ENCODE results near the gene ENTPD7. TPM values are rescaled to one million over a fixed set of nuclear protein-coding genes. Genes with fewer than 3 reads are reported as not detected.
"Not testable (repeated sequence)": the region's sequence is repeated elsewhere in the genome, so short reads cannot be mapped to it uniquely, and the experiment has no call there.

Gene ENTPD7
- total RNA-seq, 2 experiments from 2014 or later: 1.2 to 1.4 TPM

DNA sequence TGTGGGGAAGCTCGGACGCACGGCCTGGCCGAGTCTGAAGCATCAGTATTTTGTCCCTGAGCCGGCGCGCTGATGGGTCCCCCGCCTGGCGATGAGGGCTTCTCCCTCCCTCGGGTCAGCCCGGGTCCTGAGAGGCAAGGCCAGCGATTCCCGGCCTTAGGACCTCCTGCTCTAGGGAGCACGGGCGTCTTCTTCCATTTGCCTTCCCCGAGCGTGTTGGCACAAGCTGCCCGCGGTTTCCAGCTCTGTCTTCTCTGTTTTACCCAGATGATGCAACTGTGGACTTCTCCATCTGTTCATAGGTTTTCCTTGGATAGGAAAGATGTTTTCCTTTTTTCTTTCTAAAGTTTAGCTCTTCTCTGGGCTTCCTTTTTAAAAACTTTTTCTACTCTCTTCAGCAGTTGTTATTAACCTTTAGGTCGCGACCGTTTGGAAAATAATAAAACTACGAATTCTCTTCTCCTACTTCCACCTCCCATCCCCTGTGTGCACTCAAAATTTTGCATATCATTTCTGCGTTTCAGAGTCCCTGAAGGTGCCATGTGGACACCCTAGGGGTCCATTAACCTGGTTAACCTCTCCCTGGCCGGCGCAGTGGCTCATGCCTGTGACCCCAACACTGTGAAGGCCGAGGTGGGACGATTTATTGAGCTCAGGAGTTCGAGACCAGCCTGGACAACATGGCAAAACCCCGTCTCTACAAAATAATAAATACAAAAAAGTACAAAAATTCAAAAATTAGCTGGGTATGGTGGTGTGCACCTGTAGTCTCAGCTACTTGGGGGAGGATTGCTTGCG is 37.7 kb upstream of the ENTPD7 start:
- H3K27me3 Mint-ChIP-seq (ENCODE audit: low read depth): no peaks in the 10 kb centered on the region
- peak overlapping the region; percentile 84 for H3K4me3 Mint-ChIP-seq
- H3K36me3 Mint-ChIP-seq (ENCODE audit: low read depth): peaks cover 11% of the 10 kb centered on the region
- H3K27ac Mint-ChIP-seq: peak overlapping the region; percentile 93
- DNase-seq: no peak
- CTCF ChIA-PET: interaction anchor here (0.6 to 3.1 kb wide), 5 partner anchors 9 to 105 kb away, joined by 4 to 26 read pairs (median 4); partner anchors contain the start of gene ENTPD7
- intact Hi-C loops (cut with micrococcal nuclease): loop anchor here (1.0 to 5.0 kb wide), 7 partner anchors 386 to 1979 kb away; partner anchors contain the start of genes CHUK, DNMBP, ERLIN1 and PI4K2A
- H3K9me3 Mint-ChIP-seq: no peaks in the 10 kb centered on the region
- H3K4me1 Mint-ChIP-seq (ENCODE audit: low read depth): peaks cover 34% of the 10 kb centered on the region

DNA sequence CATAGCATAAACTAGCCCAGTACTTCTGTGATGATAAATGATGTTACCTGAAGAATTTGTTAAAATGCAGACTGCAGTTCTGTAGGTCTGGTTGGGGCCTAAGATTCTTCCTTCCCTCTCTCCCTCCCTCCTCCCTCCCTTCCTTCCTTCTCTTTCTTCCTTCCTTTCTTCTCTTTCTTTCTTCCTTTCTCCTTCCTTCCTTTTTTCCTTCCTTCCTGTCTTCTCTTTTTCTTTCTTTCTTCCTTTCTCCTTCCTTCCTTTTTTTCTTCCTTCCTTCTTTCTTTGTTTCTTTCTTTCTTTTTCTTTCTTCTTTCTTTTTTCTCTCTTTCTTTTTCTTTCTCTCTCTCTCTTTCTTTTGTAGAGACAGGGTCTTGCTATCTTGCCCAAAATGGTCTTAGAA is 35.4 kb upstream of the ENTPD7 start:
- no peak for DNase-seq
- Mint-ChIP-seq H3K27me3 (ENCODE audit: low read depth) (no peaks in the 10 kb centered on the region), H3K4me3 (no peak overlapping the region), H3K36me3 (ENCODE audit: low read depth) (peaks cover 5% of the 10 kb centered on the region), H3K9me3 (no peaks in the 10 kb centered on the region), H3K27ac (no peak overlapping the region), H3K4me1 (ENCODE audit: low read depth) (peaks cover 11% of the 10 kb centered on the region)
- CTCF ChIA-PET: interaction anchor here (3.1 kb wide), 1 partner anchor 11 kb away, joined by 26 read pairs; no protein-coding TSS in a partner anchor
- intact Hi-C loops (cut with micrococcal nuclease): loop anchor here (5.0 kb wide), 3 partner anchors 383 to 1982 kb away; partner anchors contain the start of genes DNMBP, ERLIN1 and PI4K2A

GRCh38 chr10:99625124-99625523 is 34.2 kb upstream of the ENTPD7 start:
- DNase-seq; H3K9me3 Mint-ChIP-seq; H3K4me3 Mint-ChIP-seq; H3K4me1 Mint-ChIP-seq (ENCODE audit: low read depth); H3K27ac Mint-ChIP-seq; intact Hi-C loops (cut with micrococcal nuclease); H3K27me3 Mint-ChIP-seq (ENCODE audit: low read depth); H3K36me3 Mint-ChIP-seq (ENCODE audit: low read depth): not testable (repeated sequence)
- CTCF ChIA-PET: interaction anchor here (1.1 to 1.5 kb wide), 2 partner anchors 14 to 65 kb away, joined by 3 to 7 read pairs; no protein-coding TSS in a partner anchor

- no peaks in the 10 kb centered on the region for H3K9me3 Mint-ChIP-seq
- intact Hi-C loops (cut with micrococcal nuclease): no loop called here
- no peak overlapping the region for H3K4me3 Mint-ChIP-seq
Measured at GRCh38 chr10:99628923-99629624, 30.2 kb upstream of the ENTPD7 start.

GRCh38 chr10:99629625-99629978 is 29.7 kb upstream of the ENTPD7 start:
- H3K9me3 Mint-ChIP-seq: no peaks in the 10 kb centered on the region
- intact Hi-C loops (cut with micrococcal nuclease): no loop called here
- H3K27me3 Mint-ChIP-seq (ENCODE audit: low read depth): peaks cover 5% of the 10 kb centered on the region
- H3K4me3 Mint-ChIP-seq: no peak overlapping the region
- H3K4me1 Mint-ChIP-seq (ENCODE audit: low read depth): no peaks in the 10 kb centered on the region
- CTCF ChIA-PET: interaction anchor here (1.0 kb wide), 1 partner anchor 18 kb away, joined by 3 read pairs; no protein-coding TSS in a partner anchor
- no peaks in the 10 kb centered on the region for H3K36me3 Mint-ChIP-seq (ENCODE audit: low read depth)
- no peak for DNase-seq
- no peak overlapping the region for H3K27ac Mint-ChIP-seq

More at GRCh38 chr10:99628923-99629624, 30.2 kb upstream of the ENTPD7 start:
- Mint-ChIP-seq H3K27ac (no peak overlapping the region), H3K4me1 (ENCODE audit: low read depth) (no peaks in the 10 kb centered on the region), H3K27me3 (ENCODE audit: low read depth) (peaks cover 3% of the 10 kb centered on the region), H3K36me3 (ENCODE audit: low read depth) (no peaks in the 10 kb centered on the region)
- CTCF ChIA-PET: no interaction called here
- no peak for DNase-seq

- Mint-ChIP-seq H3K4me3 (no peak overlapping the region), H3K9me3 (no peaks in the 10 kb centered on the region), H3K36me3 (ENCODE audit: low read depth) (no peaks in the 10 kb centered on the region), H3K4me1 (ENCODE audit: low read depth) (no peaks in the 10 kb centered on the region), H3K27ac (no peak overlapping the region), H3K27me3 (ENCODE audit: low read depth) (peaks cover 5% of the 10 kb centered on the region)
- CTCF ChIA-PET: interaction anchor here (1.0 to 1.1 kb wide), 2 partner anchors 8 to 19 kb away, joined by 3 to 4 read pairs; no protein-coding TSS in a partner anchor
- intact Hi-C loops (cut with micrococcal nuclease): loop anchor here (1.0 kb wide), 1 partner anchor 81 kb away; no protein-coding TSS in a partner anchor
- DNase-seq: peak; percentile 44
Measured at GRCh38 chr10:99630433-99630832, 28.9 kb upstream of the ENTPD7 start.

DNA sequence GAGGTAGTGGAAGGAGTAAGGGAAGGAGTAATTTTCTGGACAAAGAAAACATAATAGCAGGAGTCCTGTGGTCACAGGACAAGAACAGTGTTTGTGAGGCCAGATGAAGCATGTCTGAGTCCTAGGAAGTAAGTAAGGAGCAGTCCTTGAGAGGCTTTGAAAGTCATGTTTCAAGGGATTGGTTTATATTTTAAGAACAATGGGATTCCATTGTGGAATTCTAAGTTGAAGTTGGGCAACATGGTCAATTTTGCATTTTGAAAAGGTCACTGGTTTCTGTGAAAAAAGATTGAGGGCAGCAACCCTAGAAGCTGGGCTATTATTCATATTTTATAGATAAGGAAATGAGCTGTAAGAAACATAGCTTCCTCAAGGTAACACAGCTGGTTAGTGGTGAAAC is 28.3 kb upstream of the ENTPD7 start:
- intact Hi-C loops (cut with micrococcal nuclease): loop anchor here (1.0 kb wide), 1 partner anchor 80 kb away; no protein-coding TSS in a partner anchor
- H3K9me3 Mint-ChIP-seq: no peaks in the 10 kb centered on the region
- H3K4me1 Mint-ChIP-seq (ENCODE audit: low read depth): no peaks in the 10 kb centered on the region
- no peak for DNase-seq
- no peaks in the 10 kb centered on the region for H3K36me3 Mint-ChIP-seq (ENCODE audit: low read depth)
- H3K27ac Mint-ChIP-seq: no peak overlapping the region
- no peak overlapping the region for H3K4me3 Mint-ChIP-seq
- CTCF ChIA-PET: interaction anchor here (1.1 kb wide), 1 partner anchor 9 kb away, joined by 4 read pairs; no protein-coding TSS in a partner anchor
- peaks cover 8% of the 10 kb centered on the region for H3K27me3 Mint-ChIP-seq (ENCODE audit: low read depth)

- intact Hi-C loops (cut with micrococcal nuclease): no loop called here
- DNase-seq: no peak
- no peaks in the 10 kb centered on the region for H3K4me1 Mint-ChIP-seq (ENCODE audit: low read depth)
- CTCF ChIA-PET: interaction anchor here (1.1 kb wide), 1 partner anchor 9 kb away, joined by 4 read pairs; no protein-coding TSS in a partner anchor
- H3K4me3 Mint-ChIP-seq: no peak overlapping the region
- H3K9me3 Mint-ChIP-seq: no peaks in the 10 kb centered on the region
- H3K36me3 Mint-ChIP-seq (ENCODE audit: low read depth): no peaks in the 10 kb centered on the region
- no peak overlapping the region for H3K27ac Mint-ChIP-seq
- peaks cover 8% of the 10 kb centered on the region for H3K27me3 Mint-ChIP-seq (ENCODE audit: low read depth)
Measured at GRCh38 chr10:99631496-99631895, 27.8 kb upstream of the ENTPD7 start.

DNA sequence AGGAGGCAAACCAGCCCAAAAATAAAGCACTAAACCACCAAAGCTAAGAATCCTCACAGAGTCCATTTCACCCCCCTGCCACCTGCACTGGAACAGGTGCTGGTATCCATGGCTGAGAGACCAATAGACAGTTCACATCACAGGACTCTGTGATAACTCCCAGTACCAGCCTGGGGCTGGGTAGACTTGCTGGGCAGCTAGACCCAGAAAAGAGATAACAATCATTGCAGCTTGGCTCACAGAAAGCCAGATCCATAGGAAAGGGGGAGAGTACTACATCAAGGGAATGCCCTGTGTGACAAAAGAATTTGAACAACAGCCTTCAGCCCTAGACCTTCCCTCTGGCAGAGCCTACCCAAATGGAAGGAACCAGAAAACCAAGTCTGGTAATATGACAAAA is 25.5 kb upstream of the ENTPD7 start:
- H3K36me3 Mint-ChIP-seq (ENCODE audit: low read depth): no peaks in the 10 kb centered on the region
- H3K9me3 Mint-ChIP-seq: no peaks in the 10 kb centered on the region
- intact Hi-C loops (cut with micrococcal nuclease): no loop called here
- H3K27ac Mint-ChIP-seq: no peak overlapping the region
- CTCF ChIA-PET: no interaction called here
- no peak for DNase-seq
- H3K27me3 Mint-ChIP-seq (ENCODE audit: low read depth): peaks cover 21% of the 10 kb centered on the region
- H3K4me1 Mint-ChIP-seq (ENCODE audit: low read depth): no peaks in the 10 kb centered on the region
- no peak overlapping the region for H3K4me3 Mint-ChIP-seq

GRCh38 chr10:99647601-99648151 is 11.6 kb upstream of the ENTPD7 start:
- Mint-ChIP-seq H3K4me1 (ENCODE audit: low read depth) (no peaks in the 10 kb centered on the region), H3K4me3 (no peak overlapping the region), H3K27ac (no peak overlapping the region), H3K27me3 (ENCODE audit: low read depth) (peaks cover 14% of the 10 kb centered on the region), H3K9me3 (no peaks in the 10 kb centered on the region), H3K36me3 (ENCODE audit: low read depth) (peaks cover 2% of the 10 kb centered on the region)
- CTCF ChIA-PET: interaction anchor here (0.6 to 1.3 kb wide), 3 partner anchors 32 to 213 kb away, joined by 3 to 5 read pairs (median 5); no protein-coding TSS in a partner anchor
- intact Hi-C loops (cut with micrococcal nuclease): no loop called here
- no peak for DNase-seq

DNA sequence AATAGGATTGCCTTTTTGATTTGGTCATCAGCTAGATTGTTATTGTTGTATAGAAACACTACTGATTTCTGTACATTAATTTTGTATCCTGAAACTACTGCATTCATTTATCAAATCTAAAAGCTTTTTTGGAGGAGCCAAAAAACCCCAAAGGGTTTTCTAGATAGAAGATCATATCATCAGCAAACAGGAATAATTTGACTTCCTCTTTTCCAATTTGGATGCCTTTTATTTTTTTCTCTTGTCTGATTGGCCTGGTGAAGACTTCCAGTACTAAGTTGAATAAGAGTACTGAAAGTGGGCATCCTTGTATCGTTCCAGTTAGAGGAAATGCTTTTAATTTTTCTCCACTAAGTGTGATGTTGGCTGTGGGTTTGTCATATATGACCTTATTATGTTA is 10.6 kb upstream of the ENTPD7 start:
- no peak for DNase-seq
- intact Hi-C loops (cut with micrococcal nuclease): no loop called here
- peaks cover 2% of the 10 kb centered on the region for H3K36me3 Mint-ChIP-seq (ENCODE audit: low read depth)
- H3K27me3 Mint-ChIP-seq (ENCODE audit: low read depth): peaks cover 16% of the 10 kb centered on the region
- no peaks in the 10 kb centered on the region for H3K9me3 Mint-ChIP-seq
- no peaks in the 10 kb centered on the region for H3K4me1 Mint-ChIP-seq (ENCODE audit: low read depth)
- CTCF ChIA-PET: interaction anchor here (1.3 kb wide), 1 partner anchor 88 kb away, joined by 5 read pairs; no protein-coding TSS in a partner anchor
- no peak overlapping the region for H3K27ac Mint-ChIP-seq
- H3K4me3 Mint-ChIP-seq: no peak overlapping the region
